PC-9 (cell line): ENCODE measurements around the gene NAT16. TPM values are rescaled to one million over a fixed set of nuclear protein-coding genes. Genes with fewer than 3 reads are reported as not detected.
"Not testable (repeated sequence)": the region's sequence is repeated elsewhere in the genome, so short reads cannot be mapped to it uniquely, and the experiment has no call there.

Source experiments
- BruUV-seq: library from RNA; stranded (reverse); fragments of 400-500 nt; replicated peaks from 2 replicates; lab custom pipeline; 2021; lab: Mats Ljungman, UMichigan
- CTCF ChIA-PET: fragments of 300-600 bp; sonication (Branson Sonifier 250); formaldehyde crosslinking; loops from one replicate; lab custom pipeline; 2022; ENCODE audit warnings: antibody characterized with exemption; lab: Charles Lee
- POLR2A ChIA-PET: fragments of 300-600 bp; sonication (Branson Sonifier 250); formaldehyde crosslinking; loops from one replicate; lab custom pipeline; 2022; ENCODE audit warnings: antibody characterized with exemption; ENCODE audit not compliant: unreplicated experiment; lab: Charles Lee
- DNase-seq, 2 experiments: peaks; one replicate each; pipeline versions ENCODE4 v3.0.0 to v3.0.0-alpha.2; 2015 to 2022; ENCODE audit warnings: mixed read lengths in 1 of 2
- H2AFZ ChIP-seq: fragments of 200-600 bp; sonication (generic); 2 replicates; pipeline ENCODE4 v1.8.1; 2017; ENCODE audit warnings: antibody characterized with exemption
- H3F3A ChIP-seq: fragments of 200-600 bp; sonication (generic); 2 replicates; pipeline ENCODE4 v1.8.1; 2017; ENCODE audit warnings: antibody characterized with exemption, mild to moderate bottlenecking, low read depth; ENCODE audit not compliant: insufficient read depth
- H3K27ac ChIP-seq: fragments of 200-600 bp; sonication (generic); 2 replicates; pipeline ENCODE4 v1.6.1; 2016; ENCODE audit warnings: mixed run types
- H3K27me3 ChIP-seq: fragments of 200-600 bp; sonication (generic); 2 replicates; pipeline ENCODE4 v1.6.1; 2016; ENCODE audit warnings: low read depth, mixed run types; ENCODE audit not compliant: insufficient read depth
- H3K36me3 ChIP-seq: fragments of 200-600 bp; sonication (generic); 2 replicates; pipeline ENCODE4 v1.6.1; 2016; ENCODE audit warnings: low read depth, mixed run types
- H3K4me1 ChIP-seq: fragments of 200-600 bp; sonication (generic); replicated peaks from 2 replicates; pipeline ENCODE4 v1.6.1; 2016; ENCODE audit warnings: mixed run types; ENCODE audit not compliant: insufficient read depth
- H3K4me2 ChIP-seq: fragments of 200-600 bp; sonication (generic); 2 replicates; pipeline ENCODE4 v1.6.1; 2017; ENCODE audit warnings: mixed run types
- H3K4me3 ChIP-seq: fragments of 200-600 bp; sonication (generic); 2 replicates; pipeline ENCODE4 v1.6.1; 2016; ENCODE audit warnings: mixed run types
- H3K79me2 ChIP-seq: fragments of 200-600 bp; sonication (generic); 2 replicates; pipeline ENCODE4 v1.6.1; 2017; ENCODE audit warnings: low read depth, mixed run types
- H3K9me2 ChIP-seq: fragments of 200-600 bp; sonication (generic); 2 replicates; pipeline ENCODE4 v1.8.1; 2017; ENCODE audit warnings: mild to moderate bottlenecking; ENCODE audit not compliant: insufficient read depth
- H3K9me3 ChIP-seq: fragments of 200-600 bp; sonication (generic); 2 replicates; pipeline ENCODE4 v1.8.1; 2016; ENCODE audit warnings: low read depth; ENCODE audit not compliant: insufficient read depth
- H4K20me1 ChIP-seq: fragments of 200-600 bp; sonication (generic); 2 replicates; pipeline ENCODE4 v1.8.1; 2017; ENCODE audit not compliant: insufficient read depth
- CTCF ChIP-seq: fragments of 200-600 bp; sonication (generic); conservative IDR thresholded peaks from 2 replicates; pipeline ENCODE4 v1.6.1; 2017; ENCODE audit warnings: mixed run types, antibody characterized with exemption, mild to moderate bottlenecking, moderate library complexity
- EZH2 ChIP-seq: fragments of 200-600 bp; sonication (generic); IDR thresholded peaks from 2 replicates; pipeline ENCODE4 v1.8.0; 2017; ENCODE audit warnings: antibody characterized with exemption, low read depth
- intact Hi-C: fragments of 100-400 bp; cut with micrococcal nuclease; formaldehyde crosslinking; loops from one replicate; pipeline ENCODE4 v1.10.0; 2022; ENCODE audit not compliant: unreplicated experiment
- total RNA-seq: library from RNA; stranded (reverse); gene quantifications from 2 replicates; pipeline ENCODE4 v1.2.3, GENCODE V29; 2021

NAT16 gene
- total RNA-seq, 1 experiment from 2014 or later: not detected

GRCh38 chr7:101133621-101134398 is 46.3 kb downstream of the NAT16 start:
- H3K27ac ChIP-seq: no peak overlapping the region
- intact Hi-C loops: no loop called here

GRCh38 chr7:101132626-101133600 is 47.2 kb downstream of the NAT16 start:
- Histone ChIP-seq H3F3A (peaks cover 28% of the 10 kb centered on the region), H3K4me1 (peaks cover 30% of the 10 kb centered on the region)
- H3K36me3 ChIP-seq, H3K27ac ChIP-seq, H3K9me3 ChIP-seq, intact Hi-C loops, H3K9me2 ChIP-seq, H3K4me3 ChIP-seq, H2AFZ ChIP-seq, H3K79me2 ChIP-seq, DNase-seq, H4K20me1 ChIP-seq, H3K4me2 ChIP-seq, BruUV-seq, H3K27me3 ChIP-seq: not testable (repeated sequence)
- ChIA-PET POLR2A (interaction anchor here (0.6 to 0.8 kb wide), 2 partner anchors 16 to 188 kb away, joined by 7 to 17 read pairs; partner anchors contain the start of gene IFT22), CTCF (interaction anchor here (0.6 kb wide), 1 partner anchor 108 kb away, joined by 4 read pairs; no protein-coding TSS in a partner anchor)

More at GRCh38 chr7:101133621-101134398, 46.3 kb downstream of the NAT16 start:
- no TSS peak for BruUV-seq
- no peaks in the 10 kb centered on the region for H3K27me3 ChIP-seq
- H3F3A ChIP-seq: peaks cover 32% of the 10 kb centered on the region
- no peak overlapping the region for H2AFZ ChIP-seq
- H3K4me1 ChIP-seq: peaks cover 28% of the 10 kb centered on the region
- no peaks in the 10 kb centered on the region for H3K9me3 ChIP-seq
- TF ChIP-seq CTCF: no peak
- TF ChIP-seq EZH2: no peak
- no peaks in the 10 kb centered on the region for H4K20me1 ChIP-seq
- H3K36me3 ChIP-seq: no peaks in the 10 kb centered on the region
- H3K4me2 ChIP-seq: no peak overlapping the region
- DNase-seq: no peak
- H3K79me2 ChIP-seq: no peaks in the 10 kb centered on the region
- no peaks in the 10 kb centered on the region for H3K9me2 ChIP-seq
- H3K4me3 ChIP-seq: no peak overlapping the region
- CTCF ChIA-PET: no interaction called here
- POLR2A ChIA-PET: interaction anchor here (0.8 kb wide), 1 partner anchor 16 kb away, joined by 17 read pairs; no protein-coding TSS in a partner anchor

GRCh38 chr7:101129603-101130117 is 50.4 kb downstream of the NAT16 start:
- no peak for TF ChIP-seq CTCF
- no peak for TF ChIP-seq EZH2
- H3K4me2 ChIP-seq: no peak overlapping the region
- no peaks in the 10 kb centered on the region for H3K27me3 ChIP-seq
- ChIA-PET CTCF (interaction anchor here (0.6 kb wide), 1 partner anchor 49 kb away, joined by 3 read pairs; no protein-coding TSS in a partner anchor), POLR2A (no interaction called here)
- H3K4me1 ChIP-seq: peaks cover 47% of the 10 kb centered on the region
- no peak overlapping the region for H3K4me3 ChIP-seq
- no peak overlapping the region for H2AFZ ChIP-seq
- H3F3A ChIP-seq: peaks cover 45% of the 10 kb centered on the region
- no peak overlapping the region for H3K27ac ChIP-seq
- H3K9me3 ChIP-seq: no peaks in the 10 kb centered on the region
- BruUV-seq: no TSS peak
- no peaks in the 10 kb centered on the region for H4K20me1 ChIP-seq
- H3K79me2 ChIP-seq: 0 out of 2 replicates have a peak, but pooled peaks cover 8% of the 10 kb centered on the region
- intact Hi-C loops: no loop called here
- no peaks in the 10 kb centered on the region for H3K9me2 ChIP-seq
- H3K36me3 ChIP-seq: no peaks in the 10 kb centered on the region
- DNase-seq: no peak
